Measurements from ENCODE around the gene PLAAT4. TPM values are rescaled to one million over a fixed set of nuclear protein-coding genes. Genes with fewer than 3 reads are reported as not detected.

PLAAT4 gene
- total and polyA plus RNA-seq, 2 of the 8 experiments (the other 6 are each of a cell fraction or from before 2014, with no cell fraction given): 2.8 to 4.1 TPM

DNA sequence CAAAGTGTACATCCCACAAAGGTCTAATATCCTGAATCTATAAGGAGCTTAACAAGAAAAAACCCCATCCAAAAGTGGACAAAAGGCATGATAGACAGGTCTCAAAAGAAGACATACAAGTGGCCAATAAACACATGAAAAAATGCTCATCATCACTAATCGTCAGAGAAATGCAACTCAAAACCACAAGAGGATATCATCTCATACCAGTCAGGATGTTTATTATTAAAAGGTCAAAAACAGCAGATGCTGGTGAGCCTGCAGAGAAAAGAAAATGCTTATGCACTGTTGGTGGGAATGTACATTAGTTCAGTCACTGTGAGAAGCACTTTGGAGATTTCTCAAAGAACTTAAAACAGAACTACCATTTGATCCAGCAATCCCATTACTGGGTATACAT is 18.1 kb upstream of the PLAAT4 start:
- H2BK5ac ChIP-seq (ENCODE audit: low read depth, low read length): no peak overlapping the region
- H4K91ac ChIP-seq (replicated peaks; ENCODE audit: insufficient read length, low read length): no peak overlapping the region
- no peak overlapping the region for H3K4ac ChIP-seq (replicated peaks; ENCODE audit: insufficient read length, low read depth, low read length)
- 82% methylated on average over 1 of the region's 1 CpG; no CpG with 5 or more reads in 1 of the 2 experiments for WGBS, 2 experiments (ENCODE audit: extremely low coverage in 1 of 2, insufficient coverage in 1 of 2, insufficient read length in 1 of 2, insufficient replicate concordance in 2 of 2, low coverage in 1 of 2, low lambda C conversion rate in 2 of 2, missing lambda C conversion rate in 1 of 2)
- peaks cover 0 to 6% (median 0%) of the 10 kb centered on the region in 4 experiments; a peak in 2 of 8 replicates for H3K36me3 ChIP-seq (ENCODE audit: control insufficient read depth in 2 of 4, insufficient read depth in 4 of 4, low read length in 3 of 4)
- no peaks in the 10 kb centered on the region for H3K23me2 ChIP-seq (ENCODE audit: low read depth, low read length)
- no peaks in the 10 kb centered on the region for H4K20me1 ChIP-seq (replicated peaks in 1 of 2; ENCODE audit: control insufficient read depth in 1 of 2, insufficient read depth in 2 of 2, low read length in 2 of 2)
- no peaks in the 10 kb centered on the region for H3K4me1 ChIP-seq (replicated peaks in 1 of 4; ENCODE audit: control insufficient read depth in 3 of 4, insufficient read depth in 4 of 4, low read length in 3 of 4)
- no peak overlapping the region for H3K56ac ChIP-seq (replicated peaks; ENCODE audit: insufficient read length, low read depth, low read length)
- FAIRE-seq (no peak), DNase-seq (ENCODE audit: low read depth in 1 of 2, low spot score in 2 of 2) (no peak)
- no peak overlapping the region for H3K4me2 ChIP-seq (ENCODE audit: insufficient read depth in 1 of 2, low read depth in 2 of 2, low read length in 2 of 2)
- no peak overlapping the region for H3K23ac ChIP-seq (ENCODE audit: insufficient read length)
- no peak overlapping the region for H2BK120ac ChIP-seq (replicated peaks; ENCODE audit: low read depth, low read length)
- H3K4me3 ChIP-seq (ENCODE audit: extremely low read depth in 1 of 4, insufficient read depth in 2 of 4, low read depth in 3 of 4, low read length in 4 of 4): no peak overlapping the region
- POLR2A ChIA-PET (ENCODE audit: partially characterized antibody): interaction anchor here (1.2 kb wide), 1 partner anchor 11 kb away, joined by 4 read pairs; no protein-coding TSS in a partner anchor
- no peak overlapping the region for H3K27ac ChIP-seq (ENCODE audit: low read depth, low read length)
- H3K79me2 ChIP-seq (ENCODE audit: control insufficient read depth in 1 of 2, insufficient read depth in 2 of 2, low read length in 2 of 2): no peaks in the 10 kb centered on the region
- H2BK20ac ChIP-seq (ENCODE audit: low read length): no peak overlapping the region
- H3K18ac ChIP-seq (ENCODE audit: extremely low read depth, low read length): no peak overlapping the region
- no peak overlapping the region for H2AFZ ChIP-seq (ENCODE audit: low read length)
- H4K5ac ChIP-seq (ENCODE audit: insufficient read length, low read depth, low read length): no peak overlapping the region
- H3K14ac ChIP-seq (ENCODE audit: insufficient read length): no peak overlapping the region
- H3K79me1 ChIP-seq (ENCODE audit: low read depth, low read length): no peaks in the 10 kb centered on the region
- no peak overlapping the region for H2BK12ac ChIP-seq (ENCODE audit: low read depth, low read length)
- H3K27me3 ChIP-seq (replicated peaks in 1 of 4; ENCODE audit: control insufficient read depth in 3 of 4, extremely low read depth in 1 of 4, insufficient read depth in 3 of 4, low read length in 3 of 4): no peaks in the 10 kb centered on the region; a peak in 1 of 7 replicates
- no peak overlapping the region for H2AK5ac ChIP-seq (ENCODE audit: low read depth, low read length)
- no peak overlapping the region for H2BK15ac ChIP-seq (ENCODE audit: low read length)
- H3K9ac ChIP-seq (replicated peaks in 1 of 4; ENCODE audit: extremely low read depth in 1 of 4, low read depth in 3 of 4, low read length in 3 of 4): no peak overlapping the region
- CTCF ChIA-PET (ENCODE audit: partially characterized antibody): interaction anchor here (0.8 to 1.5 kb wide), 3 partner anchors 10 to 87 kb away, joined by 3 to 5 read pairs (median 5); partner anchors contain the start of gene LGALS12
- H3K9me3 ChIP-seq (ENCODE audit: insufficient read depth in 2 of 2, low read depth in 1 of 2, low read length in 1 of 2): peaks cover 7 to 9% of the 10 kb centered on the region in 2 experiments
- H4K8ac ChIP-seq (ENCODE audit: extremely low read depth, insufficient read depth, low read length): no peak overlapping the region

All from H1 (cell line).